Right lobe of liver (tissue), 4 donors: ENCODE results near the gene RGS1.

ENCODE experiments used
- CTCF ChIP-seq, 4 donors: fragments of 200-600 bp in 3 of 4; fragments of 450-650 bp in 1 of 4; IDR thresholded peaks; one replicate each; pipeline versions ENCODE4 v1.5.1 to v1.8.0; 2016 to 2022; ENCODE audit warnings: antibody characterized with exemption in 4 of 4, mild to moderate bottlenecking in 2 of 4
- POLR2A ChIP-seq: fragments of 450-650 bp; IDR thresholded peaks from one replicate; pipeline ENCODE4 v1.6.1; 2017; ENCODE audit warnings: antibody characterized with exemption, mild to moderate bottlenecking
- donor health status: DM: no; HTN: no; CAD: no.
- donor health status: DM: no; HTN: no; CAD: no.
- donor health status: DM: no; HTN: yes; CAD: no.

GRCh38 chr1:192568063-192568462, 7.5 kb upstream of the RGS1 start:
- TF ChIP-seq CTCF (IDR thresholded peaks at IDR 0.05) (no peak), POLR2A (no peak)
